HK-2 (cell line): Measurements from ENCODE around the gene CTCFL.

Source experiments
- DNase-seq: peaks from one replicate; pipeline ENCODE4 v3.0.0-alpha.2; 2018; ENCODE audit not compliant: unreplicated experiment

CTCFL gene

DNA sequence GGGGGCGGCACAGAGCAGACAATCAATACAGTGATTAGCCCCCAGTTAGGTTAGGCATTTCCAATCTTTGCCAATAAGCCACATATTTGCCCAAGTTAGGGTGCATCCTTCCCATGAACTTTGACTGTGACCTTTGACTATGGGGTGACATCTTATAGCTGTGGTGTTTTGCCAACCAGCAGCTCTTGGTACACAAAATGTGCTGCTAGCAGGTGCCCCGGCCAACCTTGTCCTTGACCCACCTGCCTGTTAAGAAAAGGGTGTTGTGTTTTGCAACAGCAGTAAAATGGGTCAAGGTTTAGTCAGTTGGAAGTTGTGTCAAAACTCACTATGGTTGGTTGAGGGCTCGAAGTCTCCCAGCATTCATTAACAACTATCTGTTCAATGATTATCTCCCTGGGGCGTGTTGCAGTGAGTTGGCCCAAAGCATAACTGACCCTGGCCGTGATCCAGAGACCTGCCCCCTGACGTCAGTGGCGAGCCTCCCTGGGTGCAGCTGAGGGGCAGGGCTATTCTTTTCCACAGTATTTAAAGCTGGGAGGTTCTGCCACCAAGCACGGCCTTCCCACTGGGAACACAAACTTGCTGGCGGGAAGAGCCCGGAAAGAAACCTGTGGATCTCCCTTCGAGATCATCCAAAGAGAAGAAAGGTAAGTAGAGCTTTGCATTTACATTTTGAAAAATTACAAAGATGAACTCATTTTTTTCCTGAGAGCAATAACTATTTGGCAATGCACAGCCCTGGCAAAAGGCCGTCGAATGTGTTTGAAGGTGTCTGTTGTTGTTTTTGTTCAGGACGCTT is 35.8 kb upstream of the CTCFL start, which contains the start of gene PCK1:
Gene PCK1 (plus strand): TSS at position 557 of the 802 bp plus-strand sequence. CDS start 302 bp downstream, outside the sequence.
- DNase-seq = peak; percentile 84

GRCh38 chr20:57559658-57560553 is 35.0 kb upstream of the CTCFL start:
- DNase-seq = no peak

GRCh38 chr20:57559289-57559634 is 34.3 kb upstream of the CTCFL start:
- no peak for DNase-seq

- no peak for DNase-seq
Observed at GRCh38 chr20:57558614-57559288, 33.8 kb upstream of the CTCFL start.

- DNase-seq = no peak
Observed at GRCh38 chr20:57557926-57558613, 33.1 kb upstream of the CTCFL start.

DNA sequence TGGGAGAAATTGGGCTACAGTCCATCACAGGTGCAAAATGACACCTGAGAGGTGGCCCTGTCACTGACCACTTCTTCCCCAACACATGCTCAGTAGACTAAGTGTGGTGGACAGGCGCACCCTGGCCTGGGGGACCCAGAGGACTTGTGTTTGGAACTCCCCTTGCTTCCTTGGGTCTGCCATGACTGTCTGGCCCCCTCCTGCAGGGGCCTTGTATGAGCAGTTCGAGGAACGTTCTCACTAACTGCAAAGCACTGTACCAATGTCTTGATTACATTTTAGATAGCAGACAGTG is 32.0 kb upstream of the CTCFL start:
- DNase-seq = no peak

GRCh38 chr20:57555457-57556184 is 30.7 kb upstream of the CTCFL start:
- DNase-seq = no peak

DNA sequence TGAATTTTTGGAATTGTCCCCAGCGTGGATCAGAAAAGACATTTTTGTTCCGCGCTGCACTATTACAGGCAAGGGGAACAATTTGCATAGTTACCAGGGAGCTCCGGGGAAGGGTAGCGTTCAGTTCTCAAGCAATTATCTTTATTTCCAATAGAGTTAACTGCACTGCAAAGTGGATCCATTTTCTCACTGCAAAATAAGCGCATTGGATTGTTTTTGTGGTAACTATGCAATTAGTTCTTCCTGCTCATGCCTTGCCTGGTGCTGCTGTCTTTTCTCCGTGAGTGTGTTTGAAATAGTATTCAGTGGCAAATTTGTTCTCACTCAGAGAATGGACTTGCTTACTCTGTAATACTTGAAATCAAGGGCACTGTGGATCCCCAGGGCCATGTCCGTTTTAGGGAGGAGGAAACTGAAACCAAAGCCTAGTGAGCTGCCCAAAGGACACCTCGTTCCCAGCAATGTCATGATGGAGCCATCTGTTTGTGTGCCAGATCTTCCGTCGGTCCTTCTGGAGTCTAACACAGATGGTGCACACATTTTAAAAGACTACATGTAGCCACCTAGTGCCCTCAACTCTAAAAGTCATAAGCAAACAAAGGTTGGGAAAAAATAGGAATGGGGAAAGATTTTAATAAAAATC is 28.6 kb upstream of the CTCFL start:
- DNase-seq = no peak

- DNase-seq = no peak
Observed at GRCh38 chr20:57552471-57552870, 27.5 kb upstream of the CTCFL start.

GRCh38 chr20:57548177-57549058 is 23.5 kb upstream of the CTCFL start:
- no peak for DNase-seq

GRCh38 chr20:57546956-57547649 is 22.2 kb upstream of the CTCFL start:
- no peak for DNase-seq

- no peak for DNase-seq
Observed at GRCh38 chr20:57545927-57546662, 21.2 kb upstream of the CTCFL start.

DNA sequence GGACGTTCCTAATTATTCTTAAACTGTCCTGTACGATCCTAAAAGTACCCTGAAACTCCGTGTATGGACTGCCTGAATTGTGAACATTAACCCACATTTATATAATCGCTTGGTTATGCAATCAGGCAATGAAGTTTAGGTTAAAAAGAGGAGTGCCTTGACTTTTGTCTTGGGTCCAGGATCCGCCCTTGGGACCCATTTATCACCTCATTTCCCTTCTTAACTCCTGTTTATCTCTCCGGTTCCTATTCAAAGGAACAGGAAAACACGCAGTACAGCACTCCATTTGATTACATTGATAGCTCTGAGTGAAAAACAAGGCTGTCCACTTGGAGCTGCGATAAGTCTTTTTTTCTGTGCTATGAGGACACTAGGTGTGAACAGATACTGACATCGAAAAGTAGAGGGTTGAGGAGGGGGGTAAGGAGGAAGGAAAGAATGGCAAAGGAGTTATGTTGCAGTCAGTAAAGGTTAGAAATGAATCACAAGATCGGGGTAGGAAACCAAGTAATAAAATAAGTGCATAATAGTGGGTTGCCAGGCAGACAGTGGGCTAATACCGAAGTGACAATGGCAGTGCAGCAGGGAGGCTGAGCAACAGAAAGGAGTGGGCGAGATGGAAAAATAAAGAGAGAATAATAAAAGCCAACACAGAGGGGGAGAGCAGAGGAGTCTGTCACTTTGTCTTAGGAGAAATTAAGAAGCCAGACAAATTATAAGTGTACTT is 20.1 kb upstream of the CTCFL start:
- DNase-seq = no peak

DNA sequence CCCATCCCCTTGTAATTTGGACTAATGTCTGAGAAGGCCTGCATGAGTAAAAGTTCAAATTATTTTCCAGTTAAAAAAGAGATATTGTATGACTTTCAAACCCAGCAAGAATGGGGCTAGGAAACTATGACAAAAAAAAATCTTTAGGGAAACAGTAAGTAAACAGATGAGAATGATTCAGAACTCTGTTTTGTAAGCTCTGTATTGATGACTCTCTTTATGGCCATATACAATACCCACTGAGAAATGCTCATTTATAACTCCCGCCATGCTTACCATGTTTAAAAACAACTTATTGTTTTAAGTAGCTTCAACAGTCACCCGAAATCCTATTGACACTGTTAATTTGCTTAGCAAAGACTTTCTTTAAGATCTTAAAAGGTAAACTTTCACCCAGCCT is 18.8 kb upstream of the CTCFL start:
- DNase-seq = no peak

DNA sequence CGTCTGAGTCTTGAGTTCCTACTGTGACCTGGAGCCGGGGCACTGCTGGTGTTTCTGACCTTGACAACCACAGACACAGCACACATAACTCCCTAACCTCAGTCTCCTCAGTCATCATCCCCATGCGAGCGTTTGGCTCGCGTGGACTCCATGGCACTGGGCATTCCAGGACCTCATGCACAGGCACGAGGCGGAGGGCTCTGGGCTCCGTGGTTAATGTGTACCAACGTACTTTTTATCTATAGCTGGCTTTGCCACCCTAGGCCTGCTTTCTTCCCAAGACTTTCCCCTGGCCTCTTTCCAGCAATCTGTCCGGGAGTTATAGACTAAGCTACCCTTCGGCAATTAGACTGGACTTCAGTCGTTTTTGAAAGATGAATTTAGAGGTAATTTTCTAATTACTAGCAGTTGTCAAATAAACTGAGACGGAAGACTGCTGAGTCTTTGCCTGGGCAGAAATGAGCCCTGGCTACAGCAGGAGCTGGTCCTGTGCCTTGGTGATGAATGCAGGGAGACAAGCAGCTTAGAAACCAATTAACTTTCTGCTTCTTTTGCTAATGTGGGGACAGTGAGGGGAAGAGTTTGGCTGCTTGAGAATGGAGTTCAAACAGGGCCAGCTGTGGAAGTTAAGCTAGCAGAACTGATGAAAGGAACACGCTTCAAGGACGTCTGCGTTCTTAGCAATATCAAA is 16.1 kb upstream of the CTCFL start:
- DNase-seq = no peak

DNA sequence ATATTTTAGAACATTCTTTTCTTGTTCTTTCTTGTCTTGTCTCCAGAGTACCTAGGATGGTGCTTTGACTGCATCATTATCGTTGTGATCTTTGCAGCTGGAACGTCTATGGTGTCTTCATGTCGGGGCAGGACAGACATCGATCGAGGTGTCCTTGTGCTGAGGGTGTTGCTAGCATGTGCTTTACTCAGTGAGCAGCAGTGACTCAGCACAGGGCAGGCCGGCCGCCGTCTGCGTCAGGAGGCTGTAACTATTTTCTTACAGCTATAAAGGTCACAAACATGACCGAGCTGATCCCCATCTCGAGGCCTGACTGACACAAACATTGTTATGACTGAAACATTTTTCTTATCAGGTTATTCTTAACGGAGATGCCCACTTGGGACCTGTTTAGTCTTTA is 14.9 kb upstream of the CTCFL start:
- no peak for DNase-seq

DNA sequence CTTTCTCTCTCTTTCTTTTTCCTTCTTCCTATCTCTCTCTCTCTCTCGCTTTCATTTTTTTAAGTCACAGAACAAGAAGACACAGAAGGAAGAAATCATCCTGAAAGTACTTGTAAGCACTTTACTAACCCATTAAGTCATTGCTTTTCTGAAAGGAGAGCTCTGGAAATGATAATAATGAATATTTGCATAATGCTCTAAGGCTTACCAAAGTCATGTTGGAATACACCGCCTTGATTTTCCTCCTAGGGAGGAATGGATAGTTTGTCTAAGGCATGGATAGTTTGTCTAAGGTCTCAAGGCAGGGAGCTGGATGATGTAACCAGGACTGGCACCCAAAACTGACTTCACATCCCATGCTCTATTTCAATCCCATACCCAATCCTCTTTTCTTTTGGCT is 12.9 kb upstream of the CTCFL start:
- no peak for DNase-seq
